LoVo (cell line): ENCODE data around the gene KRT26.
"Not testable (repeated sequence)": the region's sequence is repeated elsewhere in the genome, so short reads cannot be mapped to it uniquely, and the experiment has no call there.

ENCODE experiments used
- DNase-seq: peaks from one replicate; pipeline ENCODE4 v3.0.0-alpha.2; 2016; ENCODE audit warnings: low spot score

KRT26 gene

DNA sequence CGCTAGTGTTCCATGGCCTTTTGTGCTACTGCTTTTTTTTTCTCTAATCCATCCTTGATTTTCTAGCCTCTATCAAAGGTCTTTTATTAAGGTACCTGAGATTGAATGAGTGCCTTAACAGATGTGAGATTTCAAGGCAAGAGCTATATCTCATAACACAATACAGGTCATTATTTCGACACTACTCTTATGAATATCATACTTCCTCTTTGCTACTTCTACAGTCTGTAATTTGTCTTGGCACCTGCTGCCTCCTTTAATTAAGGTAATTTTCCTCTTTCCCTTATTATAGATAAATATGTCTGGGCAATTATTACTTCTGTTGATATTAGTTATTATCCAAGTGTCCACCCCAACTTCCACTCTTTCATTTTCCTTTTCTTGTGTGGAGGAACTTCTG, 22.5 kb upstream of the KRT26 start:
- no peak for DNase-seq

GRCh38 chr17:40793832-40794231, 21.8 kb upstream of the KRT26 start:
- DNase-seq = no peak

DNA sequence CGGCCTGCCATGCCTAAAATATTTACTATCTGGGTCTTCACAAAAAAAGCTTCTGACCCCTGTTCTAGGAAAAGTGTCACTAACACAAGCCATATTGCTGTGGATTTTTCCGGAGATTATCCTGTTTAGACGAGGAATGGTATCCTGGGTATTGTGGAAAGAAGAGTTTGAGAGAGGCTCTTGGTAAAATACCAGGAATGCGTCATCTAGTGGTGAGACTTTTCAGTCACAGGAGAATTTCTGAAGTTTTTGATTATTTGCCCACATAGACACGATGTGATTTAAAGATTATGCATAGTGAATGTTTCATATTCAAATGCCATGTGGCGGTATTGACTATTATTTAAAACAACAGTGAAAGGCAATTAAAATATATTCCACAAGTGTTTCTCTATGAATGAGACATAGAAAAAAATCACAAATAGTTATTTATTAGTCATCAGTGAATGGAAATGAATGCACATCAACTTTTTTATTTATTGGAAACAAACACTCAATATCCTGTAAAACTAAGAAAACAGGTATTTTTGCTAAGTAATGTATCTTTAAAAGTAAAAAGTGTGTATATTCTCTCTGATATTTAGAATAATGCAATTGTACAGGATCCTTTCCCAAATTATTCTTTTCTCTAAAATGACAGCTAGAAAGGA, 19.9 kb upstream of the KRT26 start:
- DNase-seq = no peak

- DNase-seq = no peak
Observed at GRCh38 chr17:40791111-40791510, 19.1 kb upstream of the KRT26 start.

DNA sequence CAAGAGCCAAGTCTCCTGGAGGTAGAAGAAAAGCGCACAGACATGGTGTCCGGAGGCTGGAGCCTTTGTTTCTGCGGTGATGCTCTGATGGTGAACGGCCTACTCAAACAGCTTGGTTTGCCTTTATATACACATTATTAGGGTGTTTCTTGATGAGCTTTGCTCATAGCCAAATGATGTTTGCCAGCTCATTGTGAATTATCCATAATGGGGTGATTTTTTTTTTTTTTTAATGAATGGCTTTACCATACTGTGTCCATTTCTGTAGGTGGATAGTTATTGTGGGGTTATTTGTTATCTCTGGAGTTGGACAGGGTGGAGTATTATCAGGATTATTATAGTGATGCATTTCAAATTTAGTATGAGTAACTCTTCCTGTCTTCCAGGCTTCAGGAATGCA, 10.4 kb upstream of the KRT26 start, which contains the start of gene KRT27:
TSS of gene KRT27 (minus strand) at position 101 of the 400 bp plus-strand sequence. CDS start at position 44, 57 bp downstream.
- no peak for DNase-seq

DNA sequence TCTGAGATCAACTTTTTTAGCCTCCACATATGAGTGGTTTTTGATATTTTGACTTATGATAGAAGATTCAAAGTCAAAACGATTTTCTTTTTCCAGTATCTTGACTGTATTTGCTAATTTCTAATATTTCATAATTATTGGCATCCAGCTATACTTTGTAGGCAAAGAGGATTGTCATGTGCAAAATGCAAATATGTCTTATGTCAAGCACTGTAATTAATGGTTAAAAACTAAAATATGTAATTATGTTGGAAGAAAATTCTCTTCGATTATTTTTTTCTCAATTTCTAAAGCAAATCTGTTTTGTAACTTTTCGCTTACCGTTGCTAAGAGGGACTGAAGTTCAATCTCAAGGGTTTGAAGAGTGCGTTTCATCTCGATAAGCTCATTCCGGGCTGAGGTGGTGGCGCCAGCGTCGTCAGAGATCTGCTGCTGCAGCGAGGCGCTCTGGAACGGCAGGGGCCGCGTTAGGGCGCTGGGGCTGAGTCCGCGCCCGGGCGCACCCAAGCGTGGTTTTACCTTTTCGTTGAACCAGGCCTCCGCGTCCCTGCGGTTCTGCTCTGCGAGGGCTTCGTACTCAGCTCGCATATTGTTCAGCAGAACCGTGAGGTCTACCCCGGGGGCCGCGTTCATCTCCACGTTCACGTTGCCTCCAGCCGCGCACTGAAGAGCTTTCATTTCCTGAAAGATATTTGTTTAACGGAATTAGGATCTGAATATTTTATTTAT, 7.3 kb upstream of the KRT26 start:
- DNase-seq = no peak

DNA sequence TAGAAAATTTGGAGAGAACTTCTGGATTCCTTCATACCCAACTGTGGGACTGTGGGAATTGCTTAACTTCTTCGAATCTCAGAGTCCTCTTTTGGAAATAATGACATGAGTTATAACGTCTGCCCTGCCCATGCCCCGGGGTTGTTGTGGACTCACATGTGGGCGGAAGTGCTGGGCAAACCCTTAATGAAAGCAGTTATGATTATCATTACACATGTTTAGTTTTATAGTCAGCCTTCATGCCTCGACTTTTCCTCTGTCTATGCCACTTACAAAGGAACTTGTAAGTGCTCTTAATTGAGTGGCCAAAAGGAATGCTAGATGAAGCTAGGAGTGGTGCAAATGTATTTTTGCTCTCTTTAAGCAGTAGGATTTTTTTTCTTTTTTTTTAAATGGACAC, 6.5 kb upstream of the KRT26 start:
- DNase-seq = no peak

DNA sequence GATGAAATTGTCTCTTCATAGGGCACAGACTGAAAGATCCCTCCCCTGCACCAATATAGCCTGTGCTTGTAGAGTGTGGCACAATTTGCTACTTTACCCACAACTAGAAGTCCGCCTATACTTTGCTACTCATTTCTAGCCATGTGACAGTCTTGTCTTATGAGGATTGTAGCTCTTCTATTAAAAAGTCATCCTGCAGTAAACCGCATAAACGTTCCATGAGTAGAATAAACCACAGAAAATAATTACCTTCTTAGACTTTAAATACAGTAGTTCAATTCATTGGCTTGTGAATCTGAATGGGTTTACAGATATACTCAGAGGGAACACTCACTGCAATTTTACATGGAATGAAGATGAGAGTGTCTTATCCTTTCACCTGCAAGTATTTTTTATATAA, 6.0 kb upstream of the KRT26 start:
- DNase-seq = no peak

- DNase-seq = no peak
Observed at GRCh38 chr17:40777459-40777858, 5.5 kb upstream of the KRT26 start.

DNA sequence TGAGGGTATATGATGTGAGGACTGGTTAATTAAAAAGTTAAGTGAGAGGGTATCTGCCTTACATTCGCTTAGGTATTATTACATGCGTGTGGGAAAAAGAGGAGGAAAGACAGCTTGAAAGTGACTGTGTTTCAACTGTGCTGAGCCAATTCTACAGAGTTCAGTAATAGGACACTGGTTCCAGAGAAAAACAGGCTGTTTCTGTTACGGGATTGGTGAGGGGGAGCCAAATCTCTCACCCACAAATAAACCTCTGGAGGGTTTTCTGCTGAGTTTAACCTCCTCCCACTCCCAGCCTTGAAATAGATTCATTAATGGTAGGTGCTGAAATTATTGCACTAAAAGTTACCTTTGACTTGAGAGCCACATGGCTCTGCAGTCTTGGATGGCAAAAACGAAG, 3.9 kb upstream of the KRT26 start:
- DNase-seq = no peak

GRCh38 chr17:40765657-40766056, 6.3 kb downstream of the KRT26 start:
- DNase-seq = no peak

GRCh38 chr17:40763752-40764151, 8.2 kb downstream of the KRT26 start:
- DNase-seq = no peak

DNA sequence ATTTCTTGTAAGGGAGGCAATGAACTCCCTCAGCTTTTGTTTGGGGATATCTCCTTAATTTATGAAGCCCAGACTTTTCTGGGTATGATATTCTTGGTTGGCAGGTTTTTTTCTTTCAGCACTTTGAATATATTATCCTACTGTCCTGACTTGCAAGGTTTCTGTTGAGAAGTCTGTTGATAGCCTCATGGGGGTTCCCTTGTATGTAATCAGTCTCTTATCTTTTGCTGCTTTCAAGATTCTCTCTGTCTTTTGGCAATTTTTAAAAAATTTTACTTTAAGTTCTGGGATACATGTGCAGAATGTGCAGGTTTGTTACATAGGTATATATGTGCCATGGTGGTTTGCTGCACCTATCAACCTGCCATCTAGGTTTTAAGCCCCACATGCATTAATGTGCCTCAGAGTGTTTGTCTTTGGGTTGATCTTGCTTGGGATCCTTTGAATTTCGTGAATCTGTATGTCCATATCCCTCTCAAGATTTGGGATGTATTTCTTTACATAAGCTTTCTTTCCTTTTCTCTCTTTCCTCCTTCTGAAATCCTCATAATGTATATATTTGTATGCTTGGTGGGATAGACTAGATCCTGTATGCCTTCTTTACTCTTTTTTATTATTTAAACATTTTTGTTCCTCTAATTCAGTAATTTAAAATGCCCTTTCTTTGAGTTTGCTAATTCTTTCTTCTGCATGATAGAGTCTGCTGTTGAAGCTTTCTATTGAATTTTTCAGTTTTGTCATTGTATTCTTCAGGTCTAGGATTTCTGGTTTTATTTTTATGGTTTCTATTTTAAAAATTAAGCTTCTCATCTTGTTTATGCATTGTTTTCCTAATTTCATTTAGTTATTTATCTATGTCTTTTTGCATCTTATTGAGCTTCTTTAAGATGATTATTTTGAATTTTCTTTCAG, 11.6 kb downstream of the KRT26 start:
- no peak for DNase-seq

DNA sequence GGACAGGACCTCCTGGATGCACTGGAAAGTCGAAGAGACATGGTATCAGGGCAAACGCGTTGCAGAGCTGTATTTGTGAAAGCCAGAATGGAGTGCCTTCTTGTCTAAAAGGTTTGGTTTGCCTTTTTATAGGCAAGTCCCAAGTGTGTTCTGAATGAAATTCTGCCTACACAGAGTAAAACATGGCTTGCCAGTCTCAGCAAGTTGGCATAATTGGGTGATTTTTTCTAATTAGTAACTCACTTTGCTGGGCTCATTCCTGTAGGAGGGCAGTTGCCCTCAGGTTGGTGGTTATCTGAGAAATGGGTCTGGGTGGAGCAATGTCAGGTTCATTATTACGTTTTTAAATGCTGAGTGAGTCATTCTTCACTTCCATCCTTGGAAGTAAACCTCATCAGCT, 16.8 kb downstream of the KRT26 start, which contains the start of gene KRT25:
TSS of gene KRT25 (minus strand) at position 101 of the 400 bp plus-strand sequence. CDS start at position 41, 60 bp downstream.
- DNase-seq = no peak

DNA sequence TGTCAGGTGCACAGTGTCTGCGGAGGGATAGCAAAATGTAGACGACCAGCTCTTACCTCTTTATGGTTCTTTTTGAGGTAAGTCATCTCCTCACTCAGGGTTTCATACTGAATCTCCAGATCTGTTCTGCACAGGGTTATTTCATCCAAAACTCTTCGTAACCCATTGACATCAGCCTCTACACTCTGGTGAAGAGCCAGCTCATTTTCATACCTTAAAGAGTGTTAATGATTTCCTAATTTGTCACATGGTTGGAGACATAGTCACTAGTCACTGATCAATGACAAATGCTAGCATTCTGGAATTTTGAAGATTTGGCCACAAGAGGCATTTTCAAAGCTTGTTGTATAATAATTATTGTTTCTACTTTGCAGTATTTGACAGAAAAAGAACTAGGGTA, 18.2 kb downstream of the KRT26 start:
- no peak for DNase-seq

- no peak for DNase-seq
Observed at GRCh38 chr17:40751065-40751464, 20.9 kb downstream of the KRT26 start.

DNA sequence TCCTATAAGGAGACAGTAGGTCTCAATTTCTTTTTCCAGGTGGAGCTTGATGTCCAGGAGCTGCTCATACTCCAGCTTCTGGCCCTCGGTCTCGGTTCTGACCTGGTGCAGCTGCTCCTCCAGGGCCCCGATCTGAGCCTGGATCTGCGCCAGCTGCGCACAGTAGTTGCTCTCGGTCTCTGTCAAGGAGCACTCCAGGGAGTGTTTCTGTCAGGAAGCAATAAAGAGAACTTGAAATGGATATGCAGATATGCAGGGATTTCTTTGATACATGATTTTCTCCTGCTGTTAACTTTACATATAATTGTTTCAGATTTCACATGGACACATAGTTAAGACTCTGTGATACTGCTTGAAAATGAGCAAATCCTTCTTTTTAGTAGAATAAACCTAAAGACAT, 21.6 kb downstream of the KRT26 start:
- DNase-seq = no peak

DNA sequence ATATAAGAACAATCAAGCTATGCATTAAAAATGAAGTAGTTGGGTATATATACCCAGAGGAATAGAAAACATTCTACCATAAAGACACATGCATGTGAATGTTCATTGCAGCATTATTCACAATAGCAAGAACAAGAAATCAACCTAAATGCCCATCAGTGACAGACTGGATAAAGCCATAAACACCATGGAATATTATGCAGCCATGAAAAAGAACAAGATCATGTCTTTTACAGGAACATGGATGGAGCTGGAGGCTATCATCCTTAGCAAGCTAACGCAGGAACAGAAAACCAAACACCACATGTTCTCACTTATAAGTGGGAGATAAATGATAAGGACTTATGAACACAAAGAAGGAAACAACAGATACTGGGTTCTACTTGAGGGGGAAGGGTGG, 23.3 kb downstream of the KRT26 start:
- not testable (repeated sequence) for DNase-seq

DNA sequence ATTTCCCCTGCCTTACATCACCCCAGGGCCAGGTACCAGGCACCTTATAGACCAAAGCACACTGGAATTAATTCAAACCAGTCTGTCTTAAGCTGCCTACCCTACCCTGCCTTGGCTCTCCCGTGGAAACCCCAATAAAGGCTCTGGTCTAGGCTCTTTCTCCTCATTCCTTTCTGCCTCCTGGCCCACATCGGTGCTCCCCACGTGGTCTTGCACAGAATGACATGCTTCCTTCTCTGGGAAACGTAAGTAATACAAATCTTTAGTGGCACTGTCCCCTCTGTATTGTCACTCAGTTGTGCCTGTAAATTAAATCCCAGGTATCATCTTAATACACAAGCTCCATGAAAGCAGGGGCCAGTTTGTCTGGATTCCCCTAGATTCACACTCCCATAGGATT, 33.4 kb downstream of the KRT26 start:
- no peak for DNase-seq

GRCh38 chr17:40735016-40735415, 37.0 kb downstream of the KRT26 start:
- DNase-seq = no peak

- no peak for DNase-seq
Observed at GRCh38 chr17:40734018-40734417, 38.0 kb downstream of the KRT26 start.

DNA sequence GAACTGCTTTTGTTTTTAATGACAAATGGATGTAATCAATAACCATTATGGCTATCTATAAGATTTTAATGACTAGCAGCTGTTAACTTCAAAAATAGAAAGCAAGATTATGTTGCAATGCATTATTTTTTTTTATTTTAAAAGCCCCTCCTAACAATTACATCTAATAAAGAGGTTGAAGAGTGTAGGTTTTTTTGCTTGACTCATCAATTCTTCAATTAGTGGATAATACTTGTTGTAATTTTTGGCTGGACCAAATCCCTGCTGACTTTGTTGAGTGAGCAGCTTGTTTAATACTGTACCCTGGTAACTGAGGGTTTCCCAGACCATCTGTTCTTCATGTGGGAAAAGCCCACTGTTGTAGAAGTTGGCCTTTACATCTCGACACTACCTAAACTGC, 41.0 kb downstream of the KRT26 start:
- no peak for DNase-seq
